Panc1 (cell line): ENCODE results near the gene ZG16B. TPM values are rescaled to one million over a fixed set of nuclear protein-coding genes. Genes with fewer than 3 reads are reported as not detected.
A peak's percentile ranks its signal among the peaks of the same experiment; 100 is the strongest.

Experiments used
- ATAC-seq: fragments of 200-7000 bp; cut with Tn5 transposase; 2 replicates; pipeline ENCODE4 v1.9.1; 2020; ENCODE audit warnings: mild to moderate bottlenecking, moderate library complexity
- BruUV-seq: library from RNA; stranded (reverse); fragments of 400-500 nt; replicated peaks from 2 replicates; lab custom pipeline; 2021; lab: Mats Ljungman, UMichigan
- CTCF ChIA-PET: fragments of 300-600 bp; sonication (Branson Sonifier 250); formaldehyde crosslinking; loops from one replicate; lab custom pipeline; 2022; ENCODE audit warnings: antibody characterized with exemption; lab: Charles Lee
- POLR2A ChIA-PET: fragments of 300-600 bp; sonication (Branson Sonifier 250); formaldehyde crosslinking; loops from one replicate; lab custom pipeline; 2022; ENCODE audit warnings: antibody characterized with exemption; lab: Charles Lee
- DNase-seq: peaks from one replicate; pipeline ENCODE4 v3.0.0-alpha.2; 2010; ENCODE audit warnings: low read depth, low spot score
- H3K27ac ChIP-seq: 2 replicates; pipeline ENCODE4 v1.5.1; 2011; ENCODE audit warnings: mild to moderate bottlenecking, low read length, inconsistent platforms
- H3K27me3 ChIP-seq: fragments of 200-500 bp; sonication (Bioruptor generic); 2 replicates; pipeline ENCODE4 v1.6.0; 2014; ENCODE audit warnings: low read length, inconsistent platforms; ENCODE audit not compliant: control insufficient read depth, insufficient read depth
- H3K36me3 ChIP-seq: fragments of 200-500 bp; sonication (Bioruptor generic); 2 replicates; pipeline ENCODE4 v1.5.1; 2014; ENCODE audit warnings: inconsistent platforms, mild to moderate bottlenecking, low read length, moderate library complexity; ENCODE audit not compliant: control insufficient read depth, insufficient read depth
- H3K4me1 ChIP-seq: 2 replicates; pipeline ENCODE4 v1.5.1; 2011; ENCODE audit warnings: inconsistent platforms, mild to moderate bottlenecking, low read length, moderate library complexity; ENCODE audit not compliant: control insufficient read depth, insufficient read depth
- H3K4me3 ChIP-seq, 2 experiments: 2 replicates each; pipeline ENCODE4 v1.5.1; 2011 to 2012; ENCODE audit warnings: low read depth in 2 of 2, low read length in 2 of 2, mild to moderate bottlenecking in 2 of 2, inconsistent platforms in 1 of 2, moderate library complexity in 1 of 2
- H3K9me3 ChIP-seq: fragments of 200-500 bp; sonication (Bioruptor generic); 2 replicates; pipeline ENCODE4 v1.5.1; 2014; ENCODE audit warnings: low read depth, mild to moderate bottlenecking, inconsistent platforms, low read length, moderate library complexity; ENCODE audit not compliant: control insufficient read depth, insufficient read depth
- POLR2AphosphoS5 ChIP-seq: IDR thresholded peaks from 2 replicates; pipeline ENCODE4 v1.6.1; 2012; ENCODE audit warnings: mild to moderate bottlenecking, low read depth, low read length, moderate library complexity
- SIN3A ChIP-seq: IDR thresholded peaks from 2 replicates; pipeline ENCODE4 v1.6.1; 2012; ENCODE audit warnings: low read depth, mild to moderate bottlenecking, low read length, moderate library complexity, borderline replicate concordance; ENCODE audit not compliant: insufficient read depth
- TCF7L2 ChIP-seq: IDR thresholded peaks from 2 replicates; pipeline ENCODE4 v1.6.1; 2011; ENCODE audit warnings: mild to moderate bottlenecking, low read depth, low read length, inconsistent platforms
- in situ Hi-C: cut with HindIII; loops from 2 replicates; pipeline ENCODE4 v1.10.0; 2016; ENCODE audit warnings: low sequenced_read_pairs, low pct_unique_long_range_greater_than_20kb
- intact Hi-C: fragments of 100-400 bp; cut with micrococcal nuclease; formaldehyde crosslinking; loops from one replicate; pipeline ENCODE4 v1.10.0; 2022; ENCODE audit not compliant: unreplicated experiment
- total RNA-seq: library from RNA; stranded (reverse); gene quantifications from one replicate; pipeline ENCODE4 v1.2.1, GENCODE V29; 2021; ENCODE audit not compliant: unreplicated experiment
- TF ChIP-seq, protein P1 (sequence below): fragments of 450-650 bp; IDR thresholded peaks from 2 replicates; pipeline ENCODE4 v1.5.1; 2017; ENCODE audit warnings: mild to moderate bottlenecking
- TF ChIP-seq, protein P2 (sequence below), 2 experiments: IDR thresholded peaks; 2 replicates each; pipeline ENCODE4 v1.6.1; 2011 to 2012; ENCODE audit warnings: low read depth in 2 of 2, control low read depth in 1 of 2, low read length in 1 of 2, mild to moderate bottlenecking in 1 of 2, moderate library complexity in 1 of 2; ENCODE audit not compliant: insufficient read depth in 1 of 2

Gene ZG16B
- total RNA-seq, 1 experiment from 2014 or later = 9.1 TPM

DNA sequence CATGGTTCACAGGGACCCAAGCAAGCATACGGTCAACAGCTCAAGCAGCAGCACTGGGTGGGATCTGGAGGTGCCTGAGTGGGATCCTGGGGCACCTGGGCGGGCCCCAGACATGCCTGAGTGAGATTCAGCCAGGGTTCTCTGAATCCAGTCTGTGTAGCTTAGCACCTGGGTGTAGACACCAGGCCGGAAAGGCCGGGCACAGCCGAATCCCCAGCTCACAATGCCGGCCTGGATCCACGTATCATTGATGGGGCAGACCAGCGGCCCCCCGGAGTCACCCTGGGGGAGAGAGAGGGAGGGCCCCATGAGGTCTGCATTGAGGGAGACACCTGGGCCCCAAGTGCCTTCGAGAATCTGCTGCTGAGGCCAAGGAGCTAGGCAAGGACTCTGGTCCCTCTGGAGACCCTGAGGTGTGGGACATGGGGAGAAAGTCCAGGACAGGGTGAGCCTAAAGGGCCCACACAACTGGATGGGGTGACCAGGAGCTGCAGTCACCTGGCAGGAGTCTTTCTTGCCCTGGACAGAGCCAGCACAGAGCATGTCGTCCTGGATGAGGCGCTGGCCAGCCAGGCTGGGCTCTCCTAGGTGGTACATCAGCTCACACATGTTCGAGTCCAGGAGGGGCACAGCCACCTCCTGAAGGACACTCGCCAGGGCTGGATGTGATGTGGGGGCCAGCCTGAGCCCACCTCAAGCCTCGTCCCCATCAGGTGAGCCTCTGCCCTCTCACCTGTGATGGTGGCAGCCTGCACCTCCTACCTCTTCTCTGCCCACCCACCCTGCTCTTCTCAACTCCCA, 9.7 kb downstream of the ZG16B start:
- TF ChIP-seq POLR2AphosphoS5 (no peak), SIN3A (no peak), TCF7L2 (no peak)
- TF ChIP-seq, protein P1, sequence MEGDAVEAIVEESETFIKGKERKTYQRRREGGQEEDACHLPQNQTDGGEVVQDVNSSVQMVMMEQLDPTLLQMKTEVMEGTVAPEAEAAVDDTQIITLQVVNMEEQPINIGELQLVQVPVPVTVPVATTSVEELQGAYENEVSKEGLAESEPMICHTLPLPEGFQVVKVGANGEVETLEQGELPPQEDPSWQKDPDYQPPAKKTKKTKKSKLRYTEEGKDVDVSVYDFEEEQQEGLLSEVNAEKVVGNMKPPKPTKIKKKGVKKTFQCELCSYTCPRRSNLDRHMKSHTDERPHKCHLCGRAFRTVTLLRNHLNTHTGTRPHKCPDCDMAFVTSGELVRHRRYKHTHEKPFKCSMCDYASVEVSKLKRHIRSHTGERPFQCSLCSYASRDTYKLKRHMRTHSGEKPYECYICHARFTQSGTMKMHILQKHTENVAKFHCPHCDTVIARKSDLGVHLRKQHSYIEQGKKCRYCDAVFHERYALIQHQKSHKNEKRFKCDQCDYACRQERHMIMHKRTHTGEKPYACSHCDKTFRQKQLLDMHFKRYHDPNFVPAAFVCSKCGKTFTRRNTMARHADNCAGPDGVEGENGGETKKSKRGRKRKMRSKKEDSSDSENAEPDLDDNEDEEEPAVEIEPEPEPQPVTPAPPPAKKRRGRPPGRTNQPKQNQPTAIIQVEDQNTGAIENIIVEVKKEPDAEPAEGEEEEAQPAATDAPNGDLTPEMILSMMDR = no peak
- TF ChIP-seq, protein P2, sequence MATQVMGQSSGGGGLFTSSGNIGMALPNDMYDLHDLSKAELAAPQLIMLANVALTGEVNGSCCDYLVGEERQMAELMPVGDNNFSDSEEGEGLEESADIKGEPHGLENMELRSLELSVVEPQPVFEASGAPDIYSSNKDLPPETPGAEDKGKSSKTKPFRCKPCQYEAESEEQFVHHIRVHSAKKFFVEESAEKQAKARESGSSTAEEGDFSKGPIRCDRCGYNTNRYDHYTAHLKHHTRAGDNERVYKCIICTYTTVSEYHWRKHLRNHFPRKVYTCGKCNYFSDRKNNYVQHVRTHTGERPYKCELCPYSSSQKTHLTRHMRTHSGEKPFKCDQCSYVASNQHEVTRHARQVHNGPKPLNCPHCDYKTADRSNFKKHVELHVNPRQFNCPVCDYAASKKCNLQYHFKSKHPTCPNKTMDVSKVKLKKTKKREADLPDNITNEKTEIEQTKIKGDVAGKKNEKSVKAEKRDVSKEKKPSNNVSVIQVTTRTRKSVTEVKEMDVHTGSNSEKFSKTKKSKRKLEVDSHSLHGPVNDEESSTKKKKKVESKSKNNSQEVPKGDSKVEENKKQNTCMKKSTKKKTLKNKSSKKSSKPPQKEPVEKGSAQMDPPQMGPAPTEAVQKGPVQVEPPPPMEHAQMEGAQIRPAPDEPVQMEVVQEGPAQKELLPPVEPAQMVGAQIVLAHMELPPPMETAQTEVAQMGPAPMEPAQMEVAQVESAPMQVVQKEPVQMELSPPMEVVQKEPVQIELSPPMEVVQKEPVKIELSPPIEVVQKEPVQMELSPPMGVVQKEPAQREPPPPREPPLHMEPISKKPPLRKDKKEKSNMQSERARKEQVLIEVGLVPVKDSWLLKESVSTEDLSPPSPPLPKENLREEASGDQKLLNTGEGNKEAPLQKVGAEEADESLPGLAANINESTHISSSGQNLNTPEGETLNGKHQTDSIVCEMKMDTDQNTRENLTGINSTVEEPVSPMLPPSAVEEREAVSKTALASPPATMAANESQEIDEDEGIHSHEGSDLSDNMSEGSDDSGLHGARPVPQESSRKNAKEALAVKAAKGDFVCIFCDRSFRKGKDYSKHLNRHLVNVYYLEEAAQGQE (IDR thresholded peaks at IDR 0.05; ENCODE audit: insufficient read depth in 1 of 2, low read depth in 2 of 2, low read length in 1 of 2) = no peak
- intact Hi-C loops = loop anchor here (1.0 to 5.0 kb wide), 2 partner anchors 28 to 68 kb away; no protein-coding TSS in a partner anchor
- peak overlapping the region; percentile 79 for H3K27ac ChIP-seq

DNA sequence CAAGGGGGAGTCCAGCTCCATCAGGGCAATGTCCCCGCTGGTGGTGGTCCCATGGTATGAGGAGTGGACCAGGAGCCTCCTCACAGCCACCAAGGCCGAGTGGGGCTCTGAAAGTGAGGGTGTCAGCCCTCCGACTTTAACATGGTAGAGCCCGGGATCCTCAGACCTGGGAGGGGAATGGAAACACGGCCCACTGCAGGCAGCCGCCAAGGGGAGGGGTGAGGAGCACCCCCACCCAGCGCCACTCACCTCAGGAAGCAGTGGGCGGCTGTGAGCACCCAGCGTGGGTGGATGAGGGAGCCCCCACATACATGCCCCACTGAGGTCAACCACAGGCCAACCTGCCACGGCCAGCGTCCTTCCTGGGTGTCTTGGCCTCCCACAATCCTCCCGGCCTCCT, 10.8 kb downstream of the ZG16B start:
- Histone ChIP-seq H3K36me3 (no peaks in the 10 kb centered on the region), H3K4me3 (no peak overlapping the region), H3K27me3 (no peaks in the 10 kb centered on the region), H3K27ac (peak overlapping the region; percentile 79), H3K4me1 (peaks cover 38% of the 10 kb centered on the region), H3K9me3 (no peaks in the 10 kb centered on the region)
- CTCF ChIA-PET = no interaction called here
- TF ChIP-seq, protein P2 (IDR thresholded peaks at IDR 0.05; ENCODE audit: insufficient read depth in 1 of 2, low read depth in 2 of 2, low read length in 1 of 2) = no peak
- TF ChIP-seq TCF7L2 (no peak), POLR2AphosphoS5 (no peak), SIN3A (no peak)
- TF ChIP-seq, protein P1 = no peak
- in situ Hi-C loops (no loop called here), intact Hi-C loops (no loop called here)
- DNase-seq (no peak), ATAC-seq (no peak)
- BruUV-seq = no TSS peak
- POLR2A ChIA-PET = no interaction called here

More for the DNA sequence above, 9.7 kb downstream of the ZG16B start:
- CTCF ChIA-PET = interaction anchor here (0.6 to 2.1 kb wide), 8 partner anchors 14 to 121 kb away, joined by 3 to 13 read pairs (median 5); no protein-coding TSS in a partner anchor
- POLR2A ChIA-PET = interaction anchor here (0.5 kb wide), 1 partner anchor 8 kb away, joined by 3 read pairs; no protein-coding TSS in a partner anchor
- DNase-seq (no peak), ATAC-seq (no peak)
- Histone ChIP-seq H3K4me1 (peaks cover 45% of the 10 kb centered on the region), H3K27me3 (no peaks in the 10 kb centered on the region), H3K4me3 (no peak overlapping the region), H3K36me3 (no peaks in the 10 kb centered on the region), H3K9me3 (no peaks in the 10 kb centered on the region)
- in situ Hi-C loops = no loop called here
- no TSS peak for BruUV-seq
